ENCODE results near the gene PRXL2A. TPM values are rescaled to one million over a fixed set of nuclear protein-coding genes. Genes with fewer than 3 reads are reported as not detected.

Gene PRXL2A
- total and polyA plus RNA-seq, 2 of the 4 experiments (the other 2 are of a cell fraction): 0.90 to 0.92 TPM

GRCh38 chr10:80457554-80458262, 49.4 kb downstream of the PRXL2A start:
- Histone ChIP-seq H3K9me3 (ENCODE audit: control insufficient read depth, insufficient read depth, low read length) (no peaks in the 10 kb centered on the region), H3K4me2 (ENCODE audit: low read depth, low read length) (no peak overlapping the region), H4K20me1 (ENCODE audit: insufficient read depth, low read length) (peaks cover 63% of the 10 kb centered on the region), H3K27ac (ENCODE audit: insufficient read depth, low read length) (no peak overlapping the region), H4K8ac (ENCODE audit: low read depth in 2 of 2, low read length in 2 of 2) (no peak overlapping the region), H3K27me3 (ENCODE audit: control insufficient read depth, insufficient read depth, low read length) (no peaks in the 10 kb centered on the region), H3K4me3 (ENCODE audit: insufficient read depth, low read depth, low read length) (no peak overlapping the region), H2BK5ac (ENCODE audit: low read depth, low read length, poor library complexity, severe bottlenecking) (no peak overlapping the region), H2AK5ac (ENCODE audit: low read depth, low read length) (0 out of 2 replicates have a peak overlapping the region, but pooled peaks have one; percentile 3), H3K18ac (ENCODE audit: low read depth, low read length) (no peak overlapping the region), H4K91ac (ENCODE audit: insufficient read depth, low read depth, low read length) (no peak overlapping the region), H3K36me3 (ENCODE audit: control insufficient read depth, insufficient read depth, low read length) (no peaks in the 10 kb centered on the region; the same call in 1 of the 2 replicates), H3K9me1 (ENCODE audit: insufficient read depth, low read length) (peaks cover 56% of the 10 kb centered on the region), H3K23ac (ENCODE audit: low read depth, low read length) (peak overlapping the region; percentile 40; the same call in 1 of the 2 replicates), H3K4ac (ENCODE audit: low read depth, low read length) (no peak overlapping the region), H3K79me1 (ENCODE audit: low read depth in 1 of 2, low read length in 2 of 2) (peaks cover 4 to 72% of the 10 kb centered on the region in 2 experiments), H4K5ac (ENCODE audit: low read depth, low read length) (no peak overlapping the region), H3K14ac (replicated peaks; ENCODE audit: low read depth, low read length) (no peak overlapping the region), H3K4me1 (ENCODE audit: control insufficient read depth, insufficient read depth, low read length) (peaks cover 36% of the 10 kb centered on the region), H2BK15ac (ENCODE audit: low read depth, low read length) (no peak overlapping the region), H3K9ac (ENCODE audit: low read depth, low read length) (no peak overlapping the region), H2AFZ (replicated peaks; ENCODE audit: low read length, poor library complexity) (no peak overlapping the region), H2BK120ac (ENCODE audit: low read depth, low read length) (no peak overlapping the region), H3K56ac (ENCODE audit: extremely low read depth, insufficient read depth, low read length) (no peak overlapping the region), H2AK9ac (replicated peaks; ENCODE audit: low read depth, low read length, poor library complexity) (no peak overlapping the region), H2BK20ac (ENCODE audit: low read depth, low read length) (no peak overlapping the region)
- ATAC-seq (ENCODE audit: low read depth) (no peak), DNase-seq (no peak)
- ChIA-PET CTCF (no interaction called here), POLR2A (ENCODE audit: unreplicated experiment) (no interaction called here)
- dilution Hi-C loops (cut with HindIII; ENCODE audit: low sequenced_read_pairs, unreplicated experiment): no loop called here
- in situ Hi-C loops (cut with MboI; ENCODE audit: low sequenced_read_pairs): loop anchor here (5.0 to 25.0 kb wide), 2 partner anchors 45 to 295 kb away; no protein-coding TSS in a partner anchor
- BruUV-seq (replicated peaks): no TSS peak
- WGBS, 2 experiments (ENCODE audit: extremely low coverage in 2 of 2, insufficient read length in 1 of 2): 100% methylated on average over 1 of the region's 8 CpGs; no CpG with 5 or more reads in 1 of the 2 experiments
- intact Hi-C loops (cut with micrococcal nuclease): no loop called here
- TF ChIP-seq, protein P1, sequence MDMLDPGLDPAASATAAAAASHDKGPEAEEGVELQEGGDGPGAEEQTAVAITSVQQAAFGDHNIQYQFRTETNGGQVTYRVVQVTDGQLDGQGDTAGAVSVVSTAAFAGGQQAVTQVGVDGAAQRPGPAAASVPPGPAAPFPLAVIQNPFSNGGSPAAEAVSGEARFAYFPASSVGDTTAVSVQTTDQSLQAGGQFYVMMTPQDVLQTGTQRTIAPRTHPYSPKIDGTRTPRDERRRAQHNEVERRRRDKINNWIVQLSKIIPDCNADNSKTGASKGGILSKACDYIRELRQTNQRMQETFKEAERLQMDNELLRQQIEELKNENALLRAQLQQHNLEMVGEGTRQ (IDR thresholded peaks at IDR 0.05; ENCODE audit: low read depth, low read length): no peak
- TF ChIP-seq BHLHE40 (IDR thresholded peaks at IDR 0.05; ENCODE audit: low read depth, low read length) (no peak), MAZ (IDR thresholded peaks at IDR 0.05; ENCODE audit: borderline replicate concordance, low read depth, low read length) (no peak), RCOR1 (IDR thresholded peaks at IDR 0.05; ENCODE audit: insufficient replicate concordance, low read length) (no peak), FOS (IDR thresholded peaks at IDR 0.05; ENCODE audit: low read depth, low read length) (no peak), CHD1 (IDR thresholded peaks at IDR 0.05; ENCODE audit: low read depth, low read length) (no peak)

All from IMR-90 (cell line).